ENCODE measurements around the gene PAX7.

Gene PAX7

GRCh38 chr1:18796950-18797349 is 166.3 kb downstream of the PAX7 start:
- Mint-ChIP-seq H3K27me3 (peaks cover 16% of the 10 kb centered on the region), H3K9me3 (ENCODE audit: low read depth) (no peaks in the 10 kb centered on the region), H3K36me3 (no peaks in the 10 kb centered on the region), H3K4me3 (no peak overlapping the region), H3K4me1 (ENCODE audit: low read depth) (no peaks in the 10 kb centered on the region), H3K27ac (no peak overlapping the region)

Measured in activated naive CD8-positive, alpha-beta T cell (primary cell).